ENCODE measurements around the gene PLCG1. TPM values are rescaled to one million over a fixed set of nuclear protein-coding genes. Genes with fewer than 3 reads are reported as not detected.

The PLCG1 gene
- total and polyA plus RNA-seq, 9 donors = 69.4 to 118 (median 93.1) TPM

DNA sequence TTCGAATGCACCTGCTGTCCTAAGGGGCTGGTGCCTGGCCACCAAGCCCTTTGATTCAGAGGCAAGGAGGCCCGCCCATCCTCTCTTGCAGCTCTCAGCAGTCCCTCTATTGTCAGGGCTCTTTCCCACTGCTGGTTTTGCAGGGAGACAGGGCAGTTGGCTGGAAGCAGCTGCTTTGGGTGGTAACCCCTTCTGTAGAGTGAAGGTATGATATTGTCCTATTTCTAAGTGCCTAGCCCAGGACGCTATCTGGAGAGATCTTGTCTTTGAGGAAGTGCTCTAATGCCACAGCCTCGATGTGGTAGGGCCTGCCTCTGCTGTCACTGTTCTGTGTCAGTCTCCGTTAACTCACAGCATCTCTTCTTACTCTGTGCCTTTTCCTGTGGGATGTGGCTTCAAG, 5.6 kb downstream of the PLCG1 start:
- Histone ChIP-seq H3K36me3 (ENCODE audit: control insufficient read depth, insufficient read depth, low read length) (peaks cover 22% of the 10 kb centered on the region), H3K4me1 (ENCODE audit: control insufficient read depth, insufficient read depth, low read length) (peaks cover 68% of the 10 kb centered on the region), H3K4me3 (ENCODE audit: low read length) (no peak overlapping the region), H3K27ac (ENCODE audit: low read length) (no peak overlapping the region), H3K27me3 (ENCODE audit: control insufficient read depth, insufficient read depth, low read length) (no peaks in the 10 kb centered on the region), H3K9me3 (replicated peaks; ENCODE audit: control insufficient read depth, low read depth, low read length) (no peaks in the 10 kb centered on the region)
- no peak for DNase-seq
- 70% methylated on average over 2 of the region's 5 CpGs for WGBS (ENCODE audit: insufficient coverage)

GRCh38 chr20:41143354-41143753, 6.0 kb downstream of the PLCG1 start:
- H3K4me3 ChIP-seq (ENCODE audit: low read length) = no peak overlapping the region
- H3K4me1 ChIP-seq (ENCODE audit: control insufficient read depth, insufficient read depth, low read length) = peaks cover 72% of the 10 kb centered on the region
- no peaks in the 10 kb centered on the region for H3K27me3 ChIP-seq (ENCODE audit: control insufficient read depth, insufficient read depth, low read length)
- no peaks in the 10 kb centered on the region for H3K9me3 ChIP-seq (replicated peaks; ENCODE audit: control insufficient read depth, low read depth, low read length)
- 63% methylated on average over 1 of the region's 2 CpGs for WGBS (ENCODE audit: insufficient coverage)
- peaks cover 22% of the 10 kb centered on the region for H3K36me3 ChIP-seq (ENCODE audit: control insufficient read depth, insufficient read depth, low read length)
- DNase-seq = no peak
- no peak overlapping the region for H3K27ac ChIP-seq (ENCODE audit: low read length)

DNA sequence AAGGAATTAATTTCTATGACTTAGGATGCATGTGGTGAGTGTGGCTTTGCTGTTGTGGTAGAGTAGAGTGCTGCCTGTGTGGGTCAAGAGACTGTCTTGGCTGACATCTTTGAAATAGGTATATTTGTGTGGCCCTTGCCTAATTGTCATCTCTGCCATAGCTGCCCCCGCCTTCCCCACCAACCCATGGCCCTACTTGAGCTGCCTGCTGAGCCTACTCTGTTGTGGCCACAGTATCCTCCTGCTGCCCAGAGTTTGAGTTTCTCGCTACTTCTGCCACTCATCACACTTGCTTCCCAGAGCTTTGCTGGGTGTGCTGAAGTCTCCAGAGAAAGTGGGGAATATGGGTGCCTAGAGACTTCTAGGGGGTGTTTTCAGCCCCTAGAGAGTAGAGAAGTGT, 8.0 kb downstream of the PLCG1 start:
- no peak overlapping the region for H3K4me3 ChIP-seq (ENCODE audit: low read length)
- no peaks in the 10 kb centered on the region for H3K27me3 ChIP-seq (ENCODE audit: control insufficient read depth, insufficient read depth, low read length)
- no peak for DNase-seq
- no peaks in the 10 kb centered on the region for H3K9me3 ChIP-seq (replicated peaks; ENCODE audit: control insufficient read depth, low read depth, low read length)
- peak overlapping the region; percentile 49 for H3K27ac ChIP-seq (ENCODE audit: low read length)
- peaks cover 54% of the 10 kb centered on the region for H3K4me1 ChIP-seq (ENCODE audit: control insufficient read depth, insufficient read depth, low read length)
- WGBS (ENCODE audit: insufficient coverage) = no CpG with 5 or more reads among the region's 2 CpGs
- H3K36me3 ChIP-seq (ENCODE audit: control insufficient read depth, insufficient read depth, low read length) = peaks cover 14% of the 10 kb centered on the region

GRCh38 chr20:41145821-41146620, 8.7 kb downstream of the PLCG1 start:
- H3K4me3 ChIP-seq (ENCODE audit: low read length) = no peak overlapping the region
- H3K27me3 ChIP-seq (ENCODE audit: control insufficient read depth, insufficient read depth, low read length) = no peaks in the 10 kb centered on the region
- peak; percentile 63 for DNase-seq
- H3K27ac ChIP-seq (ENCODE audit: low read length) = peak overlapping the region; percentile 73
- H3K9me3 ChIP-seq (replicated peaks; ENCODE audit: control insufficient read depth, low read depth, low read length) = no peaks in the 10 kb centered on the region
- 51% methylated on average over 9 of the region's 12 CpGs for WGBS (ENCODE audit: insufficient coverage)
- H3K4me1 ChIP-seq (ENCODE audit: control insufficient read depth, insufficient read depth, low read length) = peaks cover 47% of the 10 kb centered on the region
- H3K36me3 ChIP-seq (ENCODE audit: control insufficient read depth, insufficient read depth, low read length) = peaks cover 9% of the 10 kb centered on the region

- Histone ChIP-seq H3K4me1 (ENCODE audit: control insufficient read depth, insufficient read depth, low read length) (peaks cover 43% of the 10 kb centered on the region), H3K36me3 (ENCODE audit: control insufficient read depth, insufficient read depth, low read length) (peaks cover 17% of the 10 kb centered on the region), H3K4me3 (ENCODE audit: low read length) (no peak overlapping the region), H3K27ac (ENCODE audit: low read length) (peak overlapping the region; percentile 60), H3K27me3 (ENCODE audit: control insufficient read depth, insufficient read depth, low read length) (no peaks in the 10 kb centered on the region), H3K9me3 (replicated peaks; ENCODE audit: control insufficient read depth, low read depth, low read length) (no peaks in the 10 kb centered on the region)
- DNase-seq = peak; percentile 30
- WGBS (ENCODE audit: insufficient coverage) = 85% methylated on average over 5 of the region's 8 CpGs
Observed at GRCh38 chr20:41147767-41148191, 10.4 kb downstream of the PLCG1 start.

GRCh38 chr20:41148942-41149341, 11.6 kb downstream of the PLCG1 start:
- no peak overlapping the region for H3K27ac ChIP-seq (ENCODE audit: low read length)
- 67% methylated on average over 1 of the region's 5 CpGs for WGBS (ENCODE audit: insufficient coverage)
- H3K4me1 ChIP-seq (ENCODE audit: control insufficient read depth, insufficient read depth, low read length) = peaks cover 41% of the 10 kb centered on the region

DNA sequence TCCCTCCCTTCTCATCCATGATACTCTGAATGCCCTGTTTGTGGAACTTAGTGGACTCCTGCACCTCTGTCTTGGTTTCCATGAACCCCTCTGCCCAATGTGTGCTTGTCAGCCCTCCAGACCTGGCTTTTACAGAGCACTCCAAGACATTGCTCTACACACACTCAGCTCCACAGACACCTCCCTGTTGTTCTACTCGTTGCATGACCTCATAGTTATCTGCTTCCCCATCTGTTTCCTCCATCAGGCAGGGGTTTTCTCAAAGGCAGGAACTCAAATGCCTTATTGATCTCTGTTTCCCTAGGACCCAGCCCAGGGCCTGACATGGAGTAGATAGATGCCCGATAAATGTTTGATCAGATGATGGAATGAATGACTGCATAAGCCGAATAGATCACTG, 13.3 kb downstream of the PLCG1 start:
- Histone ChIP-seq H3K4me3 (ENCODE audit: low read length) (no peak overlapping the region), H3K27me3 (ENCODE audit: control insufficient read depth, insufficient read depth, low read length) (no peaks in the 10 kb centered on the region), H3K27ac (ENCODE audit: low read length) (peak overlapping the region; percentile 80), H3K4me1 (ENCODE audit: control insufficient read depth, insufficient read depth, low read length) (peaks cover 48% of the 10 kb centered on the region), H3K36me3 (ENCODE audit: control insufficient read depth, insufficient read depth, low read length) (peaks cover 13% of the 10 kb centered on the region), H3K9me3 (replicated peaks; ENCODE audit: control insufficient read depth, low read depth, low read length) (no peaks in the 10 kb centered on the region)
- 0% methylated on average over 1 of the region's 3 CpGs for whole genome bisulfite sequencing (ENCODE audit: insufficient coverage)
- DNase-seq = peak; percentile 64

More at GRCh38 chr20:41148942-41149341, 11.6 kb downstream of the PLCG1 start:
- DNase-seq = no peak
- peaks cover 15% of the 10 kb centered on the region for H3K36me3 ChIP-seq (ENCODE audit: control insufficient read depth, insufficient read depth, low read length)
- H3K27me3 ChIP-seq (ENCODE audit: control insufficient read depth, insufficient read depth, low read length) = no peaks in the 10 kb centered on the region
- no peaks in the 10 kb centered on the region for H3K9me3 ChIP-seq (replicated peaks; ENCODE audit: control insufficient read depth, low read depth, low read length)
- H3K4me3 ChIP-seq (ENCODE audit: low read length) = no peak overlapping the region

DNA sequence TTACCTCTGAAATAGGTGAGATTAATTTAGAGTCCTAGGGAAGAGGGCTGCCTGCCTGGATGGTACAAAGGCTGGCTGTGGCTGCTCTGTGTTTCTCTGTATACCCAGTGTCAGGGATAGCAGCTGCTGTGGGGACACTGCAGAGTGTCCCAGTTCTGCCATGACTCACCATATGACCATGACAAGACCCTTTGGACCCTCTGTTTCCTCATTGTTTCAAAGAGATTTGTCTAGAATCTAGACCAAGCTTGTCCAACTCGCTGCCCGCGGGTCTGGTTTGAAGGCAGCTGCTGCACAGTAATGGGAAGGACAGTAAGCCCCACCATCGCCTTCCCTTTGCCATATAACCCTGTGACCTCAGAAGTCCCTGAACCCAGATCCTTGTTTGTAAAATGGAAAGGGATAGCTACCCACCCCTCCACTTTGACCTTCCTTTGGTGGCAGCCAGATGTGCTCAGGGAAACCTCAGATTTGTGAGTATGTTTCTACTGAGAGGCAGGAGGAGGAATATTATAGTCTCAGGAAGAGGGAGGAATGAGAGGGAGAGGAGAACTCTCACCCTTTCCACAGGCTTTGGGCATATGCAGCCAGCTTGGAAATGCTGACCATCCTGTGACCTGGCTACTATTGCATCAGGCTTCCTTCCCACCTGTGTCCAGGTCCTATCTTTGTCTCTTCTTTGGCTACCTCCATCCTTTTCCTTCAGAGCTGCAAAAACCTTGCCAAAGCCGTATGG, 14.0 kb downstream of the PLCG1 start:
- peak overlapping the region; percentile 80 for H3K27ac ChIP-seq (ENCODE audit: low read length)
- no CpG with 5 or more reads among the region's 5 CpGs for WGBS (ENCODE audit: insufficient coverage)
- peaks cover 15% of the 10 kb centered on the region for H3K36me3 ChIP-seq (ENCODE audit: control insufficient read depth, insufficient read depth, low read length)
- peaks cover 48% of the 10 kb centered on the region for H3K4me1 ChIP-seq (ENCODE audit: control insufficient read depth, insufficient read depth, low read length)
- no peak overlapping the region for H3K4me3 ChIP-seq (ENCODE audit: low read length)
- DNase-seq = no peak
- H3K9me3 ChIP-seq (replicated peaks; ENCODE audit: control insufficient read depth, low read depth, low read length) = no peaks in the 10 kb centered on the region
- H3K27me3 ChIP-seq (ENCODE audit: control insufficient read depth, insufficient read depth, low read length) = no peaks in the 10 kb centered on the region

DNA sequence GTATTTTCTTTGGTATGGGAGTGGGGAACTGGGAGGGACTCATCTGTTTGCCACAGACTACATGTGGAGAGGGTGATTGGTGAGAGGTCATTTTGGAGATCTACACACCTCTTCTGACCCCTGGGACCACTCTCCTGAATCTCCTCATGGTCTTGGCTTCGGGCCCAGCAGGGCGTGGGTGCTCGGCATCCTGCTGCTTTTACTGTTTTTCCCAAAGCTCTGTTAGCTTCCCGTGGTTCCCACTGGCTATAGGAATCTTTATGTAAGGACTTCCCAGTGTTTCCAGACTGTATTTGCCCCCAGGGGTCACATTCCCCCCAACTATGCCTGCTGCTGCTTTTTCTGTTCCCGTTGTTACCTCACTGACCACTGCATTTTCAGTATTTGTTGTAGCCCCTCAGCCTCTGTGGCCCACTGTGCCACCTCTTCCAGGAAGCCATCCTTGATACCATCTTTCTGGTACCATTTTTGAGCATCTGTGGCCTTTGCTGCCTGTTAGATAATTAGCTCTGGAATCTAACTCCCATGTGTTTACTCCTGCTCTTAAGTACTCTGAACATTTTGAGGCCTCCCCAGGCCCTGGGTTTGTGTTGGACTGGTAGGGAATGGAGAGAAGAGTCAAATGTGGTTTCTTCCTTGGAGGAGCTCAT, 14.9 kb downstream of the PLCG1 start:
- Histone ChIP-seq H3K27ac (ENCODE audit: low read length) (peak overlapping the region; percentile 55), H3K36me3 (ENCODE audit: control insufficient read depth, insufficient read depth, low read length) (peaks cover 22% of the 10 kb centered on the region), H3K4me3 (ENCODE audit: low read length) (no peak overlapping the region), H3K9me3 (replicated peaks; ENCODE audit: control insufficient read depth, low read depth, low read length) (no peaks in the 10 kb centered on the region), H3K27me3 (ENCODE audit: control insufficient read depth, insufficient read depth, low read length) (no peaks in the 10 kb centered on the region), H3K4me1 (ENCODE audit: control insufficient read depth, insufficient read depth, low read length) (peaks cover 49% of the 10 kb centered on the region)
- no peak for DNase-seq
- 30% methylated on average over 5 of the region's 5 CpGs for WGBS (ENCODE audit: insufficient coverage)
